Upper lobe of right lung (tissue), 1 donor: Measurements from ENCODE around the gene SMARCAL1. TPM values are rescaled to one million over a fixed set of nuclear protein-coding genes. Genes with fewer than 3 reads are reported as not detected.

ENCODE experiments used
- ATAC-seq: fragments of 200-7000 bp; cut with Tn5 transposase; one replicate; pipeline ENCODE4 v1.9.1; 2020; ENCODE audit warnings: mild to moderate bottlenecking, moderate library complexity
- DNase-seq: peaks from one replicate; pipeline ENCODE4 v3.0.0-alpha.2; 2020
- H3K27ac ChIP-seq: fragments of 200-600 bp; one replicate; pipeline ENCODE4 v1.8.0; 2022
- H3K27me3 ChIP-seq: fragments of 200-600 bp; one replicate; pipeline ENCODE4 v1.8.0; 2022; ENCODE audit warnings: mild to moderate bottlenecking
- H3K36me3 ChIP-seq: fragments of 200-600 bp; one replicate; pipeline ENCODE4 v1.8.0; 2022
- H3K4me1 ChIP-seq: fragments of 200-600 bp; one replicate; pipeline ENCODE4 v1.8.0; 2022
- H3K4me3 ChIP-seq: fragments of 200-600 bp; one replicate; pipeline ENCODE4 v1.8.0; 2022; ENCODE audit warnings: mild to moderate bottlenecking
- H3K9me3 ChIP-seq: fragments of 200-600 bp; one replicate; pipeline ENCODE4 v1.8.0; 2022
- intact Hi-C: fragments of 100-400 bp; cut with DNase I; formaldehyde crosslinking; loops from one replicate; pipeline ENCODE4 v1.11.0; 2022
- total RNA-seq: library from RNA; stranded (reverse); fragmentation: NEBNext Ultra II Directional; extraction: Animal tissue kit (Norgen Biotek cat#: 25700); gene quantifications from one replicate; pipeline ENCODE4 v1.2.1, GENCODE V29; 2021
- TF ChIP-seq, protein P1 (sequence below): fragments of 200-600 bp; IDR thresholded peaks from one replicate; pipeline ENCODE4 v1.8.0; 2022; ENCODE audit warnings: antibody characterized with exemption
- donor health status: DM: no; HTN: yes; CAD: no; lungs with severe emphysema.

SMARCAL1 gene
- total RNA-seq, 1 donor from 2014 or later = 16.7 TPM

DNA sequence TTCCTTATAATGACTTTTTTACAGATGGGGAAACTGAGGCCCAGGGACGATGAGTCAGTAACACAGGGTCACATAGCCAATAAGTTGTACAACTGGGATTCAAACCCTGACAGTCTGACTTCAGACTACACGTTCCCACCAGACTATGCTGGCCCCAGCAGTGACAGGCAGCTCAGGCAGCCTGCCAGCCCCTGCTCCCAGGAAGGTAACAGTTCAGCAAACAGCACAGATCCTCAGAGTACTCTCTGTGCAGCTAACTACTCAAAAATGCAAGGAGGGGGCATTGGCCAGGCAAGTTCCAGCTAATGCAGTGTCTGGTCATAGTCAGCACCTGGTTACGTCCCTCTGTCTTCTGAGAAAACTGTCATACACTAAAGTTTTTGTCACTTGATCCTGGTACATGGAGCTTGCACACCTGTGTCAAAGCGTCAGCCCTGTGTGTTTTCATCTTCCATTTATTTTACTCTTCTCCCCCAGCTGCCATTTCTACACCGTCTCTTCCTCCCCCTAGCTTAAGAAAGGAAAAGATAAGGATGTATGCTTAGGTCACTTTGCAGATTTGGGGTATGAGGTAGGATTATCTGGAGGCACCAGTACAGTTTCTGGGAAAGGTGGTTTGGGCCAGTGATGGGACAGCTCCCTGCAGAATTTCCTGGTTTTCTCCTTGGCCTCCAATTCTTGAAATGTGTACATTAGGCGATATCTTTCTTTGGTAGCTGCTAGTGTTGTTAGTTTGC, 4.5 kb downstream of the SMARCAL1 start:
- Histone ChIP-seq H3K27me3 (no peaks in the 10 kb centered on the region), H3K27ac (no peak overlapping the region), H3K36me3 (peaks cover 45% of the 10 kb centered on the region), H3K4me1 (no peaks in the 10 kb centered on the region), H3K9me3 (no peaks in the 10 kb centered on the region), H3K4me3 (no peak overlapping the region)
- TF ChIP-seq, protein P1, sequence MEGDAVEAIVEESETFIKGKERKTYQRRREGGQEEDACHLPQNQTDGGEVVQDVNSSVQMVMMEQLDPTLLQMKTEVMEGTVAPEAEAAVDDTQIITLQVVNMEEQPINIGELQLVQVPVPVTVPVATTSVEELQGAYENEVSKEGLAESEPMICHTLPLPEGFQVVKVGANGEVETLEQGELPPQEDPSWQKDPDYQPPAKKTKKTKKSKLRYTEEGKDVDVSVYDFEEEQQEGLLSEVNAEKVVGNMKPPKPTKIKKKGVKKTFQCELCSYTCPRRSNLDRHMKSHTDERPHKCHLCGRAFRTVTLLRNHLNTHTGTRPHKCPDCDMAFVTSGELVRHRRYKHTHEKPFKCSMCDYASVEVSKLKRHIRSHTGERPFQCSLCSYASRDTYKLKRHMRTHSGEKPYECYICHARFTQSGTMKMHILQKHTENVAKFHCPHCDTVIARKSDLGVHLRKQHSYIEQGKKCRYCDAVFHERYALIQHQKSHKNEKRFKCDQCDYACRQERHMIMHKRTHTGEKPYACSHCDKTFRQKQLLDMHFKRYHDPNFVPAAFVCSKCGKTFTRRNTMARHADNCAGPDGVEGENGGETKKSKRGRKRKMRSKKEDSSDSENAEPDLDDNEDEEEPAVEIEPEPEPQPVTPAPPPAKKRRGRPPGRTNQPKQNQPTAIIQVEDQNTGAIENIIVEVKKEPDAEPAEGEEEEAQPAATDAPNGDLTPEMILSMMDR = no peak
- intact Hi-C loops = no loop called here
- ATAC-seq (no peak), DNase-seq (no peak)

DNA sequence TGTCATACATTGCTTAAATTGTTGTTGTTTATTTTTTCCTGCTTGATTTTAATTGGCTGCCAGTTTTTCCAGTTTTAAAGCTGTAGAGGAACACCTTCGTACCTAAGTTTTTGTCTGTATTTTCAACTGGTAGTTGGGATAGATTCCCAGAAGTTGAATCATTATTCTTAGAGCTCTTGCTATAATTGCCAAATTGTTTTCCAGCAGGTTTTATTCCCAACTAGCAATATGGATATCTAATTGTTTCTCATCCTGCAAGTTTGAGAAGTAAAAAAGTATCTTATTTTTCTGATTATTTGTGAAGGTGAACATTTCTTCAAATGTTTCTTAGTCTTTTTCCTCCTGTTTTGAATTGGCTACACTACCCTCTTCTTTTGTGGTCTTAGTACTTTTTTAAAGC, 6.7 kb downstream of the SMARCAL1 start:
- H3K27me3 ChIP-seq = no peaks in the 10 kb centered on the region
- peaks cover 66% of the 10 kb centered on the region for H3K36me3 ChIP-seq
- no peak overlapping the region for H3K27ac ChIP-seq
- H3K4me3 ChIP-seq = no peak overlapping the region
- H3K4me1 ChIP-seq = no peaks in the 10 kb centered on the region
- H3K9me3 ChIP-seq = no peaks in the 10 kb centered on the region
- DNase-seq (no peak), ATAC-seq (no peak)
- intact Hi-C loops = no loop called here
- TF ChIP-seq, protein P1 = no peak

DNA sequence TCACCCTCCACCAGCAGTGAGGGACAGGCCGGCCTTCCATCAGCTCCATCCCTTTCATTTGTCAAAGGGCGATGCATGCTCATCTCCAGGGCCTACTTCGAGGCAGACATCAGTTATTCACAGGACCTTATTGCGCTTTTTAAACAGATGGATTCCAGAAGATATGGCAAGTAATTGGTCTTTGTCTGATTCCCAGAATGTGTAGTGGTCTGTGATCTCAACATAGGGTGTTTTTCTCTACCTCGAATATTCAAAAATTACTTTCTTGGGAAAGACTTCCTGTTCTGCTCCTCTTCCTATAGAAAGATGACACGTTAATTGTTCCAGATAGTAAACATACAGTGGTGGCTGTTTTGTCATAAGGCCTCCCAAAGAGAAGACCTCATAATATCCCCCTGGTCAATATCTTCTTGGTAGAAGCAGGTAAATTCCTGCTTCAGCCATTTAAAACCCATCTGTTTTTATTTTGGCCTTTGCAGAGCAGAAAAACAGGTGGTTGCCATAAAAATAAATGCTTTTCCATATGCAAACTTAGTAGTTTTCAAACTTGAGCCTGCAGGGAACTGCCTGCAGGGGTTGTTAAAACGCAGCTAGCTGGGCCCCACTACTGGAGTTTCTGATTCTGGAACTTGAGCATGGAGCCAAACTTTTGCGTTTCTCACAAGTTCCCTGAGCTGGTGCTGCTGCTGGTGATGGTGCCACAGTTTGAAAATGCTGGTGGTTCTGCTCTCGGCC, 8.2 kb downstream of the SMARCAL1 start:
- H3K36me3 ChIP-seq = peaks cover 81% of the 10 kb centered on the region
- DNase-seq (no peak), ATAC-seq (no peak)
- no peak overlapping the region for H3K27ac ChIP-seq
- no peaks in the 10 kb centered on the region for H3K4me1 ChIP-seq
- intact Hi-C loops = no loop called here
- no peak overlapping the region for H3K4me3 ChIP-seq
- TF ChIP-seq, protein P1 = no peak
- H3K27me3 ChIP-seq = no peaks in the 10 kb centered on the region
- no peaks in the 10 kb centered on the region for H3K9me3 ChIP-seq

DNA sequence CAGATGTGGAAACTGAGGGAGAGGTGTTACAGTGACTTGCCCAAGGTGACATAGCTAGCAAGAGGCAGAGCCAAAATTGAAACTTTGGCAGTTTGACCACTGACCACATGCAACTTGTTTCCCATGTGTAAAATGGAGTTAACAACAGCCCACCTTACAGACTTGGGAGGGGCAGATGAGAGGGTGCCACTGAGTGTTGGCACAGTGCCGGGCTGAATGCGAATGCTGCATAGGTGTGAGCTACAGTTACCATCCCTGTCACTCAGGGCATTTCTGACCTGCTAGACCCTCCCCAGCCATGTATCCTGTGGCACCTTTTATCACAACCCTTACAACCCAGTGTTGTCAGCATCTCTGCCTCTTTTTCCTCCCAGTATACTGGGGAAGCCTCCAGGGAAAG, 10.8 kb downstream of the SMARCAL1 start:
- no peak overlapping the region for H3K4me3 ChIP-seq
- H3K36me3 ChIP-seq = peaks cover 74% of the 10 kb centered on the region
- H3K4me1 ChIP-seq = no peaks in the 10 kb centered on the region
- no peaks in the 10 kb centered on the region for H3K9me3 ChIP-seq
- no peak overlapping the region for H3K27ac ChIP-seq
- intact Hi-C loops = no loop called here
- no peak for ATAC-seq
- TF ChIP-seq, protein P1 = no peak
- no peak for DNase-seq
- no peaks in the 10 kb centered on the region for H3K27me3 ChIP-seq

DNA sequence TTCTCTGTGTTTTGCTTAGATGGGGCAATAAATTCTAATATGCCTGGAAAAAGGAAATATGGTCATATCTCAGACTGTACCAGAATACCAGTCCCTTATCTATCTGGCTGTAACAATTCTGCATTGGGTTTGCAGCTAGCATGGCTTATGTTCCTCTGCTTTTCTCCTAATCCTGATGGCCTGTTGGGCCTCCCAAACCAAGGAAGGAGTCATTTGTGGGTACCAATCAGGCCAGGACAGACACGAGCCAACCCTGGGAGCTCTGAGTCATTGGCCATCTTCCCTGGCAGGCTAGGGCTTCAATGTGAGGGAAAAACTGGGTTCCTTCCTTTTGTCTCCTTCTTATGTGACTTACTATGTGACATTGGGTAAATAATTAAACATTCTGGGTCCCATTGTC, 12.0 kb downstream of the SMARCAL1 start:
- H3K9me3 ChIP-seq = no peaks in the 10 kb centered on the region
- H3K27ac ChIP-seq = no peak overlapping the region
- ATAC-seq (no peak), DNase-seq (no peak)
- intact Hi-C loops = no loop called here
- H3K4me1 ChIP-seq = no peaks in the 10 kb centered on the region
- H3K4me3 ChIP-seq = no peak overlapping the region
- no peaks in the 10 kb centered on the region for H3K27me3 ChIP-seq
- TF ChIP-seq, protein P1 = no peak
- peaks cover 77% of the 10 kb centered on the region for H3K36me3 ChIP-seq
